ENCODE data around the gene NT5DC2. TPM values are rescaled to one million over a fixed set of nuclear protein-coding genes. Genes with fewer than 3 reads are reported as not detected.
A peak's percentile ranks its signal among the peaks of the same experiment; 100 is the strongest.

The NT5DC2 gene
- total RNA-seq, 1 experiment from 2014 or later: 377 TPM

- TF ChIP-seq USF2 (CRISPR knock-in tag; IDR thresholded peaks at IDR 0.05) (no peak), ZNF416 (CRISPR knock-in tag; IDR thresholded peaks at IDR 0.05) (no peak), USF1 (CRISPR knock-in tag; IDR thresholded peaks at IDR 0.05) (no peak)
These were observed 7.4 kb upstream of the NT5DC2 start (continued) for GRCh38 chr3:52541050-52541449.

- TF ChIP-seq ZBTB21 (CRISPR knock-in tag; IDR thresholded peaks at IDR 0.05; ENCODE audit: borderline replicate concordance) (no peak), IRF1 (CRISPR knock-in tag; IDR thresholded peaks at IDR 0.05) (no peak), ZNF396 (CRISPR knock-in tag; IDR thresholded peaks at IDR 0.05; ENCODE audit: borderline replicate concordance) (no peak), IRF2 (CRISPR knock-in tag; IDR thresholded peaks at IDR 0.05; ENCODE audit: borderline replicate concordance, low read depth) (no peak), EMX1 (CRISPR knock-in tag; IDR thresholded peaks at IDR 0.05) (no peak), NR2C2 (CRISPR knock-in tag; IDR thresholded peaks at IDR 0.05) (no peak), E2F1 (CRISPR knock-in tag; IDR thresholded peaks at IDR 0.05) (no peak), ZNF281 (CRISPR knock-in tag; IDR thresholded peaks at IDR 0.05) (no peak), SMAD4 (CRISPR knock-in tag; IDR thresholded peaks at IDR 0.05) (no peak), ZNF263 (CRISPR knock-in tag; IDR thresholded peaks at IDR 0.05; ENCODE audit: low read depth) (no peak)
- Mint-ChIP-seq H3K27me3 (ENCODE audit: low read depth) (no peaks in the 10 kb centered on the region), H3K4me3 (no peak overlapping the region), H3K4me1 (peaks cover 43% of the 10 kb centered on the region), H3K9me3 (no peaks in the 10 kb centered on the region), H3K27ac (peak overlapping the region; percentile 26; the same call in 1 of the 2 replicates), H3K36me3 (peaks cover 19% of the 10 kb centered on the region)
- DNase-seq (ENCODE audit: low spot score) (no peak), ATAC-seq (no peak)
- ChIA-PET CTCF (no interaction called here), POLR2A (interaction anchor here (0.7 kb wide), 1 partner anchor 475 kb away, joined by 4 read pairs; no protein-coding TSS in a partner anchor)
These were observed 5.5 kb upstream of the NT5DC2 start for GRCh38 chr3:52539010-52539653.

- no peak for DNase-seq (ENCODE audit: low spot score)
- H3K36me3 Mint-ChIP-seq: peaks cover 19% of the 10 kb centered on the region
- H3K27ac Mint-ChIP-seq: peak overlapping the region; percentile 43
- H3K4me3 Mint-ChIP-seq: peak overlapping the region; percentile 98
- H3K9me3 Mint-ChIP-seq: no peaks in the 10 kb centered on the region
- no peaks in the 10 kb centered on the region for H3K27me3 Mint-ChIP-seq (ENCODE audit: low read depth)
- peaks cover 43% of the 10 kb centered on the region for H3K4me1 Mint-ChIP-seq
- POLR2A ChIA-PET: no interaction called here
- CTCF ChIA-PET: no interaction called here
- no peak for ATAC-seq
- TF ChIP-seq USF1 (CRISPR knock-in tag; IDR thresholded peaks at IDR 0.05) (no peak), FOXK1 (CRISPR knock-in tag; IDR thresholded peaks at IDR 0.05) (no peak)
These were observed 4.2 kb upstream of the NT5DC2 start for GRCh38 chr3:52537726-52538421.

Data from WTC11 (cell line).